8988T (cell line): ENCODE data around the gene ADSS1.
A peak's percentile ranks its signal among the peaks of the same experiment; 100 is the strongest.

Experiments used
- DNase-seq: peaks from one replicate; pipeline ENCODE4 v3.0.0; 2011

Gene ADSS1

DNA sequence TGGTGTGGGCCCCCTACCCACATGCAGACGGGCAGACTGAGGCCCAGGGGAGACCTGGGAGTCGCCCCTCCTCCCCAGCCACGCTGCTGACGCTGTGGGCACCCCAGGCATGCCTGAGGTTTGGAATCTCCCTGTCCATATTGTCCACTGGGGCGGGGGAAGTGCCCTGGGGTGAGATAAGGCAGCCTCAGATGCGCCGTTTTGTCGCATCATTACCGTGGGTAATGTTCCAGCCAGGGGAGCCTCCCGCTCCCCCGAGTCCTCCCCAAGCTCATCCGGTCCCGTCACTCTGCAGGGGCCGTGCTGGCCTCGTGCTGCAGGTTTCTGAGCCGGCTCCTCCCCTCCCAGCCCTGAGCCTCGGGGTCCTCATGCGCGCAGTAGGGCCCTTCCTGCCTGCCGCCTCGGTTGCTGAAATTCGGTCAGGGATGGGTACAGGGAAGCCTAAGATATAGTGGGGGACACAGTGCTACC lies 23.2 kb upstream of the ADSS1 start:
- DNase-seq = no peak

DNA sequence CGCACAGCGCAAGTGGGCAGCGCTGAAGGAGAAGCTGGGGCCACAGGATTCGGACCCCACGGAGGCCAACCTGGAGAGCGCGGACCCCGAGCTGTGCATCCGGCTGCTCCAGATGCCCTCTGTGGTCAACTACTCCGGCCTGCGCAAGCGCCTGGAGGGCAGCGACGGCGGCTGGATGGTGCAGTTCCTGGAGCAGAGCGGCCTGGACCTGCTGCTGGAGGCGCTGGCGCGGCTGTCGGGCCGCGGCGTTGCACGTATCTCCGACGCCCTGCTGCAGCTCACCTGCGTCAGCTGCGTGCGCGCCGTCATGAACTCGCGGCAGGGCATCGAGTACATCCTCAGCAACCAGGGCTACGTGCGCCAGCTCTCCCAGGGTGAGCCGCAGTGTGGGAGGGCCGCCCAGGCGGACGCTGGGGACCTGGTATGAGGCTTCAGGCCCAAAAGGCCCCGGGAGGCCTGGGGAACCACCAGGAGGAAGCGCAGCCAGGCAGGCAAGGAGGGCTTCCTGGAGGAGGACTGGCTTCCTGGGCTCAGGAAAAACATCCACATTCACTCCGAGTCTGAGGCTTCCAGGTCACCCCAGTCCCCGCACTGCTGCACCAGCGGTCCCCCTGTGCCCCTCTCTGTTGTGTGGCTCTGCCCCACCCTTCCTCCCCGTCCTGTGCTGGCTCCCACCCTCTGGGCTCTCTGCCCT lies 22.5 kb upstream of the ADSS1 start:
- no peak for DNase-seq

DNA sequence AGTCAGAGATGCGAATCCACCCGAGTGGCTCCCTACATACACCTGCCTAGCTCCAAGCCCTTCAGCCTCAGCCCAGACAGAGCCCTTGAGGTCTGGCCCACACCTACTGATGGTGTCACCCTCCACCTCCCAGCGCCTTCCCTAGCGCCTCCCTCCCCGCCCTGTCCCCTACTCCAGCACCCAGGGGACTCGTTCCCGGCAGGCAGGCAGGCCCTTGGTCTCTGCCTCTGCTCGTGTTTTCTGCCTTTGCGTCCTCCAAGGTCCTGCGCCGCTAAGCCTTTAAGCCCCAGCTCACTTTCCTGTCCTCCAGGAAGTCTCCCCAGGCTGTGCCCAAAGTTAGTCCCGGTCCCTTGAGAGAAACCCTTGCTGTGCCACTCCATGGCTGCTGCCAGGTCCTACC lies 21.9 kb upstream of the ADSS1 start:
- DNase-seq = no peak

GRCh38 chr14:104702673-104703072 lies 21.4 kb upstream of the ADSS1 start:
- no peak for DNase-seq

- DNase-seq = no peak
Measured at GRCh38 chr14:104703269-104703668, 20.8 kb upstream of the ADSS1 start.

- DNase-seq = no peak
Measured at GRCh38 chr14:104704252-104704651, 19.8 kb upstream of the ADSS1 start.

DNA sequence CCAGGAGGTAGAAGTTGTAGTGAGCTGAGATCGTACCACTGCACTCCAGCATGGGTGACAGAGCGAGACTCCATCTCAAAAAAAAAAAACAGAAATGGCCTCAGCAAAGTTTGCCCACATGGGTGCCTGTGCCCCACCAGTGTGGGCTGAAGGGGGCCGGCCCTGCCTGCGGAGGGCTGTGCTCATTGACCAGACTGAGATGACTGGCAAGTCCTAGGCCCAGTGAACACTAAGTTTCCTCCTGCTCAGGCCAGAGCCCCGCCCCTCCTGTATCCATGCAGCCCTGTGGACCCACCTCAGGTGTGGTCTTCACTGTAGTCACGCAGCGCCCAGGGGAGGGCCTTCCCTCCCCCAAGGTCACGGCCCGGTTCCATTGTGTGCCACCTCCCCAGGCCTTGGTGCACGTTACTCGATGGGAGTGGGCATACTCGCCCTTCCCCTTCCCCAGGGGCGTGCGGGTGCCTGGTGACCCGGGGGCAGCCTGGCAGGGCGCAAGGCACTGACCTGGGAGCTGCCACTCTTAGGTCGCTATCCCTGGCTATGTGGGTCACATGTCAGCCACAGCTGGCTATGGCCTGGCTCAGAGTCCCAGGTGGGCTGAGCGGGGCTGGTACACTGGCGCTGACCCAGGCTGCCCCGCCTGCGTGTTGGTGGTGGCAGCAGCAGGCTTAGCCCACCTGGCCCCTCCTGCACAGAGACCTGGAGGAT lies 18.5 kb upstream of the ADSS1 start:
- DNase-seq = peak; percentile 89

- peak; percentile 79 for DNase-seq
Measured at GRCh38 chr14:104706733-104707607, 17.1 kb upstream of the ADSS1 start.

- DNase-seq = no peak
Measured at GRCh38 chr14:104707608-104708595, 16.1 kb upstream of the ADSS1 start.

GRCh38 chr14:104708606-104709268 lies 15.3 kb upstream of the ADSS1 start:
- DNase-seq = peak; percentile 99

GRCh38 chr14:104709387-104710039 lies 14.5 kb upstream of the ADSS1 start:
- no peak for DNase-seq

DNA sequence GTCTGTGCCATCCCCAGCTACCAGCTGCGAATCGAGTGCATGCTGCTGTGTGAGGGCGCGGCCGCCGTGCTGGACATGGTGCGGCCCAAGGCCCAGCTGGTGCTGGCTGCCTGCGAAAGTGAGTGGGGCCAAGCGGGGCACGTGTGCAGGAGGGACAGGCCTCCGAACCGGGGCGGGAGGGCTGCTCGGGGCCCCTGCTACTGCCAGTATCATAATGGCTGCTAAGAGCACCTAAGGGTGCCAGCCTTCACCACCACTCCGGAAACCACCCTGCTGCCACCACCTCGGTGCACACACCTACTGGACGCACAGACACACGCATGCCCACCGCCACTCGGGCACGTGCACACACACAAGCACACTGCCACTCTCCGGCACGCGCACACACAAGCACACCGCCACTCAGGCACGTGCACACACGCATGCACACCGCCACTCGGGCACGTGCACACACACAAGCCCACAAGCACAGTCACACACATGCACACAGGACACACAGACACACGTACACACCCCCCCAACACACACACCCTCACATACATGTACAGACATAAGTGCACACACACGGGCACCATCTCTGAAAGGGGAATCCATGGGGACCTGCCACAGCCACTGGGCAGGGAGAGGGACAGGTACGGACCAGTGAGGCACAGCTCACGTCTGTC lies 13.8 kb upstream of the ADSS1 start:
- no peak for DNase-seq

GRCh38 chr14:104712881-104713734 lies 10.9 kb upstream of the ADSS1 start:
- DNase-seq = no peak

GRCh38 chr14:104714066-104714465 lies 10.0 kb upstream of the ADSS1 start:
- no peak for DNase-seq

DNA sequence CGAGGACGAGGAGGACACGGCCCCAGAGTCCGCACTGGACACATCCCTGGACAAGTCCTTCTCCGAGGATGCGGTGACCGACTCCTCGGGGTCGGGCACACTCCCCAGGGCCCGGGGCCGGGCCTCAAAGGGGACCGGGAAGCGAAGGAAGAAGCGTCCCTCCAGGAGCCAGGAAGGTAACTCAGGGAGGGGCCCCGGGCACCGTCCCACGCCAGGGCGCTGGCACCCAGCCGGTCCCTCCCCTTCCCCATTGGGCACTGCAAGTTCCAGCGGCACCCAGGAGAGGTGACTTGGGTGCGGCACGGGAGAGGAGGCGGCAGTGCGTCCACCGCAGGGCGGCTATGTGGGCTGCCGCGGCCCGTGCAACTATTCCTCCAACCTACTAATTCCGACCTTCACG lies 9.3 kb upstream of the ADSS1 start:
- DNase-seq = no peak

DNA sequence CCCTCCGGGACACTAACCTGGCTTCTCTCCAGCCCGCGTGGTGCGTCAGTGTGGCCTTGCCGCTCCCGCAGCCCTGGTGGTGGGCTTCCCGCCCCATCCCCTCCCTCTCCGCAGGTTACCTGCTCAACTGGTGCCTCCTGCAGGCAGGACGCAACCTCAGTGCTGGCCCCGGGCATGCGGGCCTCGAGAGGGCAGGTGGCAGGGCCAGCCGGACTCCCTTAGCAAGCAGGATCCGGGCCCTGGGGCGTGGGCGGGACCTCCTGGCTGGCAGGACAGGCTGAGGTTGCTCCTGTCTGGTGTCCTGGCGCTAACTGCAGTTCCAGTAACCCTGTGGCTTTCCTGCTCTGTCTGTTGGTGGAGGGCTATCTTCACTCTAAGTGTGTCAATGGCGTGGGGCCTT lies 8.6 kb upstream of the ADSS1 start:
- no peak for DNase-seq

- DNase-seq = no peak
Measured at GRCh38 chr14:104715871-104716270, 8.2 kb upstream of the ADSS1 start.

DNA sequence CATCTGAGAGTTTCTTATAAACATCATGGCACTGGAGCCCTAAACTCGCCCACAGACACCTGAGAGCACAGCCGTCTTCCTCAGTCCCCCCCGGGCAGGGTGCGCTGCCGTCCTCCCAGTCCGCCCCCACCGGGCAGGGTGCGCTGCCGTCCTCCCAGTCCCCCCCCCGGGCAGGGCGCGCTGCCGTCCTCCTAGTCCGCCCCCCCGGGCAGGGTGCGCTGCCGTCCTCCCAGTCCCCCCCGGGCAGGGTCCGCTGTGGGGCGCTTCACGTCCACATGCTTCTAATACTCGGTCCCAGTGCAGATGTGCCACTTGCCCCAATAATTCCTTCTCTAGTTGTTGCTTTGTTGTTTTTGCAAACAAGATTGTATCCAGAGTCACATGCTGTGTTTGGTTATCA lies 6.9 kb upstream of the ADSS1 start:
- DNase-seq = no peak

DNA sequence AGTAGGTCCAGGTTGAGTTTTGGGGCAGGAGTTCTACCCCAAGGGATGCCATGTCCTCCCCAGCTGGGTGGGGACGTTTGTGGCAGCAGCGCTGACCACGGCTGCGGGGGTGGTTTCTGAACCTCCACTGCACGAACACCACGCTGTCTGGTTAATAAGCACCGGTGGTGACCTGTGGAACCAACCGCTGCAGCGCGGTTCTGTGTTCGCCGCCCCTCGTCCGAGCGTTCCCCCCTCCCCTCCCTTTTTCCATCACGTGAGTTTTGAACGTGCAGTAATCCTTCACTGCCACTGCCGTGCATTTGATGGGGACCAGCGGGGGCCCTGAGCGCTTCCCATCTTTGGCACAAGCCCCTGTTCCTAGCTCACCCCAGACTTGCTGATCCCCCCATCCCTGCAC lies 6.4 kb upstream of the ADSS1 start:
- DNase-seq = no peak

GRCh38 chr14:104718147-104718546 lies 5.9 kb upstream of the ADSS1 start:
- DNase-seq = no peak
